Measurements from ENCODE around the gene PRKCE. TPM values are rescaled to one million over a fixed set of nuclear protein-coding genes. Genes with fewer than 3 reads are reported as not detected.

PRKCE gene
- total RNA-seq, 1 experiment from 2014 or later: 1.3 TPM

DNA sequence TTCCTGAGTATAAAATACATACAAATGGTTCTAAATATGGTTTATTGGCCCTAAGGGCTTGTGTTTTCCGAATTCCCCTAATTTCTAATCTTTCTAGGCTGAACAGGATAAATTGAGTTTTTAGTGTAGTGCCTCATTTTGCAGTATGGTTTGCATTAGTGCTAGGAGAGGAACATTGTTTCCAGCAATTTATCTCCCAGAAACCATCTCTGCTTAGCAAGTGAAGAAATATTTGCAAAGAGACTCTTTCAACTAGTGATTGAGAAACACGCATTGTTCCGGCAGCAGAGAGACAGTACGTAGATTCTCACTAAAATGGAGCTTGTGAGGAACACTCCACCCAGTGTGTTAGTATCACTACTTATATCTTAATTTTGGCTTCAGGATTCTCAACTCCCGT lies 468.0 kb downstream of the PRKCE start:
- no peak overlapping the region for H2BK12ac ChIP-seq (ENCODE audit: insufficient read length, low read depth, low read length)
- no peaks in the 10 kb centered on the region for H3K9me3 ChIP-seq (ENCODE audit: control insufficient read depth, low read depth, low read length)
- H3T11ph ChIP-seq (ENCODE audit: low read length): no peak overlapping the region
- no peaks in the 10 kb centered on the region for H3K4me1 ChIP-seq (ENCODE audit: insufficient read depth, low read length)
- H3K23ac ChIP-seq (ENCODE audit: insufficient read length, low read depth, low read length): no peak overlapping the region
- Mint-ChIP-seq H3K4me3 (no peak overlapping the region), H3K36me3 (ENCODE audit: insufficient read depth in 1 of 3, low read depth in 3 of 3) (no peaks in the 10 kb centered on the region), H3K9me3 (no peaks in the 10 kb centered on the region), H3K4me1 (peaks cover 2 to 8% of the 10 kb centered on the region in 2 experiments; a peak in 2 of 4 replicates), H3K27ac (no peak overlapping the region), H3K27me3 (ENCODE audit: low read depth) (peaks cover 1% of the 10 kb centered on the region)
- H2AFZ ChIP-seq (ENCODE audit: low read length): no peak overlapping the region
- no peak for DNase-seq
- no peaks in the 10 kb centered on the region for H3K23me2 ChIP-seq (ENCODE audit: insufficient read length, low read depth, low read length, poor library complexity, severe bottlenecking)
- no peak overlapping the region for H2BK5ac ChIP-seq (ENCODE audit: insufficient read length, low read length)
- no peak overlapping the region for H4K5ac ChIP-seq (ENCODE audit: insufficient read length, low read depth, low read length)
- no peak overlapping the region for H4K8ac ChIP-seq (replicated peaks; ENCODE audit: insufficient read length, low read depth, low read length)
- no peaks in the 10 kb centered on the region for H3K79me1 ChIP-seq (ENCODE audit: insufficient read depth, low read depth, low read length, poor library complexity, severe bottlenecking)
- H3K4me2 ChIP-seq (ENCODE audit: insufficient read depth, insufficient read length, low read length): no peak overlapping the region
- H3K4ac ChIP-seq (ENCODE audit: low read depth, low read length): no peak overlapping the region
- no peak overlapping the region for H3K9ac ChIP-seq (ENCODE audit: extremely low read depth, insufficient read length, low read length)
- no peak overlapping the region for H3K56ac ChIP-seq (ENCODE audit: insufficient read length, low read depth, low read length)
- no peak overlapping the region for H3K18ac ChIP-seq (ENCODE audit: insufficient read length, low read depth, low read length)
- H2AK5ac ChIP-seq (ENCODE audit: insufficient read length, low read length): no peak overlapping the region
- no peaks in the 10 kb centered on the region for H4K20me1 ChIP-seq (ENCODE audit: control insufficient read depth, insufficient read depth, insufficient read length)
- H2BK120ac ChIP-seq (ENCODE audit: low read depth, low read length, poor library complexity, severe bottlenecking): no peak overlapping the region
- no peak overlapping the region for H4K91ac ChIP-seq (ENCODE audit: insufficient read length, low read depth, low read length)
- no peak overlapping the region for H2BK15ac ChIP-seq (ENCODE audit: low read depth, low read length)
- no peaks in the 10 kb centered on the region for H3K79me2 ChIP-seq (ENCODE audit: insufficient read depth, low read length)
- H3K27me3 ChIP-seq (ENCODE audit: insufficient read depth, low read length): 0 out of 2 replicates have a peak, but pooled peaks cover 1% of the 10 kb centered on the region
- no peak overlapping the region for H2BK20ac ChIP-seq (ENCODE audit: low read depth, low read length, poor library complexity, severe bottlenecking)
- TF ChIP-seq, protein P1, sequence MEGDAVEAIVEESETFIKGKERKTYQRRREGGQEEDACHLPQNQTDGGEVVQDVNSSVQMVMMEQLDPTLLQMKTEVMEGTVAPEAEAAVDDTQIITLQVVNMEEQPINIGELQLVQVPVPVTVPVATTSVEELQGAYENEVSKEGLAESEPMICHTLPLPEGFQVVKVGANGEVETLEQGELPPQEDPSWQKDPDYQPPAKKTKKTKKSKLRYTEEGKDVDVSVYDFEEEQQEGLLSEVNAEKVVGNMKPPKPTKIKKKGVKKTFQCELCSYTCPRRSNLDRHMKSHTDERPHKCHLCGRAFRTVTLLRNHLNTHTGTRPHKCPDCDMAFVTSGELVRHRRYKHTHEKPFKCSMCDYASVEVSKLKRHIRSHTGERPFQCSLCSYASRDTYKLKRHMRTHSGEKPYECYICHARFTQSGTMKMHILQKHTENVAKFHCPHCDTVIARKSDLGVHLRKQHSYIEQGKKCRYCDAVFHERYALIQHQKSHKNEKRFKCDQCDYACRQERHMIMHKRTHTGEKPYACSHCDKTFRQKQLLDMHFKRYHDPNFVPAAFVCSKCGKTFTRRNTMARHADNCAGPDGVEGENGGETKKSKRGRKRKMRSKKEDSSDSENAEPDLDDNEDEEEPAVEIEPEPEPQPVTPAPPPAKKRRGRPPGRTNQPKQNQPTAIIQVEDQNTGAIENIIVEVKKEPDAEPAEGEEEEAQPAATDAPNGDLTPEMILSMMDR (conservative IDR thresholded peaks at IDR 0.05): no peak
- H3K27ac ChIP-seq (ENCODE audit: insufficient read length, low read depth, low read length): no peak overlapping the region
- no peak overlapping the region for H3K14ac ChIP-seq (ENCODE audit: insufficient read depth, low read length)
- WGBS (ENCODE audit: extremely low coverage, insufficient read length, low lambda C conversion rate): no CpG with 5 or more reads among the region's 5 CpGs
